Measurements from ENCODE around the gene DMAC2L. TPM values are rescaled to one million over a fixed set of nuclear protein-coding genes. Genes with fewer than 3 reads are reported as not detected.
"Not testable (repeated sequence)": the region's sequence is repeated elsewhere in the genome, so short reads cannot be mapped to it uniquely, and the experiment has no call there.

The DMAC2L gene
- total RNA-seq, 1 donor from 2014 or later = 17.7 TPM

GRCh38 chr14:50353126-50353525 lies 41.0 kb downstream of the DMAC2L start:
- H3K9me3 Mint-ChIP-seq (ENCODE audit: unreplicated experiment) = no peaks in the 10 kb centered on the region
- TF ChIP-seq CTCF (IDR thresholded peaks at IDR 0.05) = no peak
- H3K4me3 Mint-ChIP-seq (ENCODE audit: unreplicated experiment) = peak overlapping the region; percentile 37
- H3K27me3 Mint-ChIP-seq (ENCODE audit: unreplicated experiment) = no peaks in the 10 kb centered on the region
- peak overlapping the region; percentile 86 for H3K27ac Mint-ChIP-seq (ENCODE audit: unreplicated experiment)
- peaks cover 8% of the 10 kb centered on the region for H3K36me3 Mint-ChIP-seq (ENCODE audit: unreplicated experiment)
- H3K4me1 Mint-ChIP-seq (ENCODE audit: unreplicated experiment) = peaks cover 45% of the 10 kb centered on the region
- no peak for DNase-seq (ENCODE audit: extremely low spot score, unreplicated experiment)

GRCh38 chr14:50354527-50354926 lies 42.4 kb downstream of the DMAC2L start:
- Mint-ChIP-seq H3K27me3 (ENCODE audit: unreplicated experiment) (no peaks in the 10 kb centered on the region), H3K9me3 (ENCODE audit: unreplicated experiment) (no peaks in the 10 kb centered on the region), H3K4me3 (ENCODE audit: unreplicated experiment) (no peak overlapping the region), H3K36me3 (ENCODE audit: unreplicated experiment) (peaks cover 10% of the 10 kb centered on the region), H3K4me1 (ENCODE audit: unreplicated experiment) (peaks cover 38% of the 10 kb centered on the region), H3K27ac (ENCODE audit: unreplicated experiment) (peak overlapping the region; percentile 56)
- TF ChIP-seq CTCF (IDR thresholded peaks at IDR 0.05) = no peak
- no peak for DNase-seq (ENCODE audit: extremely low spot score, unreplicated experiment)

GRCh38 chr14:50355692-50356091 lies 43.6 kb downstream of the DMAC2L start:
- peaks cover 10% of the 10 kb centered on the region for H3K36me3 Mint-ChIP-seq (ENCODE audit: unreplicated experiment)
- peaks cover 35% of the 10 kb centered on the region for H3K4me1 Mint-ChIP-seq (ENCODE audit: unreplicated experiment)
- no peak for DNase-seq (ENCODE audit: extremely low spot score, unreplicated experiment)
- no peak overlapping the region for H3K4me3 Mint-ChIP-seq (ENCODE audit: unreplicated experiment)
- no peak overlapping the region for H3K27ac Mint-ChIP-seq (ENCODE audit: unreplicated experiment)
- H3K9me3 Mint-ChIP-seq (ENCODE audit: unreplicated experiment) = no peaks in the 10 kb centered on the region
- TF ChIP-seq CTCF (IDR thresholded peaks at IDR 0.05) = no peak
- H3K27me3 Mint-ChIP-seq (ENCODE audit: unreplicated experiment) = no peaks in the 10 kb centered on the region

GRCh38 chr14:50356283-50356682 lies 44.2 kb downstream of the DMAC2L start:
- H3K27ac Mint-ChIP-seq (ENCODE audit: unreplicated experiment); H3K9me3 Mint-ChIP-seq (ENCODE audit: unreplicated experiment); H3K27me3 Mint-ChIP-seq (ENCODE audit: unreplicated experiment); DNase-seq (ENCODE audit: extremely low spot score, unreplicated experiment); H3K36me3 Mint-ChIP-seq (ENCODE audit: unreplicated experiment); H3K4me3 Mint-ChIP-seq (ENCODE audit: unreplicated experiment): not testable (repeated sequence)
- peaks cover 30% of the 10 kb centered on the region for H3K4me1 Mint-ChIP-seq (ENCODE audit: unreplicated experiment)

GRCh38 chr14:50357124-50357523 lies 45.0 kb downstream of the DMAC2L start:
- Mint-ChIP-seq H3K27me3 (ENCODE audit: unreplicated experiment) (no peaks in the 10 kb centered on the region), H3K4me3 (ENCODE audit: unreplicated experiment) (no peak overlapping the region)

More at GRCh38 chr14:50357124-50357523, 45.0 kb downstream of the DMAC2L start:
- H3K36me3 Mint-ChIP-seq (ENCODE audit: unreplicated experiment) = peaks cover 10% of the 10 kb centered on the region
- no peak overlapping the region for H3K27ac Mint-ChIP-seq (ENCODE audit: unreplicated experiment)
- no peak for DNase-seq (ENCODE audit: extremely low spot score, unreplicated experiment)
- H3K9me3 Mint-ChIP-seq (ENCODE audit: unreplicated experiment) = no peaks in the 10 kb centered on the region
- TF ChIP-seq CTCF (IDR thresholded peaks at IDR 0.05) = no peak
- H3K4me1 Mint-ChIP-seq (ENCODE audit: unreplicated experiment) = peaks cover 21% of the 10 kb centered on the region

Data from osteocyte (in vitro differentiated cells).